Measurements from ENCODE around the gene CLSTN2.

DNA sequence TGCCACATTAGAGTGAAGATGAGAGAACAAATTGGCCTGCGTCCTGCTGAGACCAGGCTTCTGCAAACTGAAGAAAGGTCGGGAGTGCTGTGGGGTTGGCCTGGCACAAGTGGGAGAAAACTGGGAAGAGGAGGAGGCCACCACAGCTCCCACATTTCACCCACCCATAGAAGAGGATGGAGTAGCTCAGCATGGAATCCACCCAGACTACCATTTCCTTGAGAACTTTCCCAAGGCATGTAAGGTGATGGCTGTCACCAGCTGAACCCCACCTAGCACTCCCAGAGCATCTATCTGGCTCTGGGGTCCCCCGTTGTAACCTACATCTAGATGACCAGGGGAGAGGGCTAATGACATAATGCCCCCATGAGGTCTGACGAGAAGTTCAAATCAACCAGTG lies 622.5 kb downstream of the CLSTN2 start:
- TF ChIP-seq, protein P1, sequence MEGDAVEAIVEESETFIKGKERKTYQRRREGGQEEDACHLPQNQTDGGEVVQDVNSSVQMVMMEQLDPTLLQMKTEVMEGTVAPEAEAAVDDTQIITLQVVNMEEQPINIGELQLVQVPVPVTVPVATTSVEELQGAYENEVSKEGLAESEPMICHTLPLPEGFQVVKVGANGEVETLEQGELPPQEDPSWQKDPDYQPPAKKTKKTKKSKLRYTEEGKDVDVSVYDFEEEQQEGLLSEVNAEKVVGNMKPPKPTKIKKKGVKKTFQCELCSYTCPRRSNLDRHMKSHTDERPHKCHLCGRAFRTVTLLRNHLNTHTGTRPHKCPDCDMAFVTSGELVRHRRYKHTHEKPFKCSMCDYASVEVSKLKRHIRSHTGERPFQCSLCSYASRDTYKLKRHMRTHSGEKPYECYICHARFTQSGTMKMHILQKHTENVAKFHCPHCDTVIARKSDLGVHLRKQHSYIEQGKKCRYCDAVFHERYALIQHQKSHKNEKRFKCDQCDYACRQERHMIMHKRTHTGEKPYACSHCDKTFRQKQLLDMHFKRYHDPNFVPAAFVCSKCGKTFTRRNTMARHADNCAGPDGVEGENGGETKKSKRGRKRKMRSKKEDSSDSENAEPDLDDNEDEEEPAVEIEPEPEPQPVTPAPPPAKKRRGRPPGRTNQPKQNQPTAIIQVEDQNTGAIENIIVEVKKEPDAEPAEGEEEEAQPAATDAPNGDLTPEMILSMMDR (IDR thresholded peaks at IDR 0.05) = no peak
- TF ChIP-seq POLR2A (IDR thresholded peaks at IDR 0.05) (no peak), POLR2AphosphoS5 (IDR thresholded peaks at IDR 0.05) (no peak)

All from prostate gland (tissue), 2 donors.